SK-N-SH treated with all-trans-retinoic acid at 6 μM for 48 hours (cell line): ENCODE data around the gene DSE.

Experiments
- ATAC-seq: fragments of 200-7000 bp; cut with Tn5 transposase; 3 replicates; pipeline ENCODE4 v1.9.1; 2020; ENCODE audit warnings: mild to moderate bottlenecking, moderate library complexity
- ARNTL ChIP-seq: fragments of 450-650 bp; formaldehyde crosslinking; IDR thresholded peaks from 2 replicates; pipeline ENCODE4 v1.5.0; 2020; ENCODE audit warnings: low read depth, mild to moderate bottlenecking, moderate library complexity, borderline replicate concordance
- BACH2 ChIP-seq: fragments of 250-450 bp; sonication (Bioruptor Pico); IDR thresholded peaks from 2 replicates; pipeline ENCODE4 v1.9.0; 2021; ENCODE audit warnings: mild to moderate bottlenecking, borderline replicate concordance
- CSDC2 ChIP-seq: fragments of 250-450 bp; sonication (Bioruptor Pico); IDR thresholded peaks from 2 replicates; pipeline ENCODE4 v1.5.0; 2020; ENCODE audit warnings: mild to moderate bottlenecking, moderate library complexity
- ESRRG ChIP-seq: fragments of 250-450 bp; sonication (Bioruptor Pico); IDR thresholded peaks from 2 replicates; pipeline ENCODE4 v1.6.1; 2021; ENCODE audit warnings: mild to moderate bottlenecking
- GLIS3 ChIP-seq: fragments of 250-450 bp; sonication (Bioruptor Pico); IDR thresholded peaks from 2 replicates; pipeline ENCODE4 v1.5.0; 2020; ENCODE audit warnings: mild to moderate bottlenecking, moderate library complexity
- OSR1 ChIP-seq: fragments of 250-450 bp; sonication (Bioruptor Pico); IDR thresholded peaks from 2 replicates; pipeline ENCODE4 v1.8.0; 2022; ENCODE audit warnings: moderate library complexity, mild to moderate bottlenecking, inconsistent platforms
- RARB ChIP-seq: fragments of 250-450 bp; sonication (Bioruptor Pico); IDR thresholded peaks from 2 replicates; pipeline ENCODE4 v1.8.0; 2021; ENCODE audit warnings: mild to moderate bottlenecking, moderate library complexity
- SNAI2 ChIP-seq: fragments of 250-450 bp; sonication (Bioruptor Pico); IDR thresholded peaks from 2 replicates; pipeline ENCODE4 v1.5.0; 2020; ENCODE audit warnings: mild to moderate bottlenecking, moderate library complexity
- TCF4 ChIP-seq: fragments of 250-450 bp; sonication (Bioruptor Pico); IDR thresholded peaks from 2 replicates; pipeline ENCODE4 v1.8.0; 2021; ENCODE audit warnings: mild to moderate bottlenecking, moderate library complexity, borderline replicate concordance
- ZC3H10 ChIP-seq: fragments of 250-450 bp; sonication (Bioruptor Pico); IDR thresholded peaks from 2 replicates; pipeline ENCODE4 v1.5.1; 2021; ENCODE audit warnings: mild to moderate bottlenecking, moderate library complexity
- ZFP3 ChIP-seq: fragments of 250-450 bp; sonication (Bioruptor Pico); IDR thresholded peaks from 2 replicates; pipeline ENCODE4 v1.5.0; 2020; ENCODE audit warnings: mild to moderate bottlenecking, moderate library complexity
- ZFP30 ChIP-seq: fragments of 450-650 bp; formaldehyde crosslinking; IDR thresholded peaks from 2 replicates; pipeline ENCODE4 v1.5.0; 2022; ENCODE audit warnings: mild to moderate bottlenecking, moderate library complexity
- ZNF565 ChIP-seq: fragments of 450-650 bp; formaldehyde crosslinking; conservative IDR thresholded peaks from 2 replicates; pipeline ENCODE4 v1.5.0; 2020; ENCODE audit warnings: low read depth, mild to moderate bottlenecking, moderate library complexity
- ZNF8 ChIP-seq: fragments of 450-650 bp; formaldehyde crosslinking; IDR thresholded peaks from 2 replicates; pipeline ENCODE4 v1.5.0; 2020; ENCODE audit warnings: mild to moderate bottlenecking, moderate library complexity
- TF ChIP-seq, protein P1 (sequence below): fragments of 250-450 bp; sonication (Bioruptor Pico); IDR thresholded peaks from 2 replicates; pipeline ENCODE4 v1.5.0; 2020; ENCODE audit warnings: mild to moderate bottlenecking, moderate library complexity
- TF ChIP-seq, protein P2 (sequence below): fragments of 250-450 bp; sonication (Bioruptor Pico); IDR thresholded peaks from 2 replicates; pipeline ENCODE4 v1.8.0; 2020; ENCODE audit warnings: mild to moderate bottlenecking, moderate library complexity, borderline replicate concordance
- TF ChIP-seq, protein P3 (sequence below): fragments of 250-450 bp; sonication (Bioruptor Pico); IDR thresholded peaks from 2 replicates; pipeline ENCODE4 v1.5.1; 2020; ENCODE audit warnings: low read depth, mild to moderate bottlenecking, moderate library complexity
- TF ChIP-seq, protein P4 (sequence below): fragments of 250-450 bp; sonication (Bioruptor Pico); IDR thresholded peaks from 2 replicates; pipeline ENCODE4 v1.5.1; 2021; ENCODE audit warnings: mild to moderate bottlenecking, moderate library complexity
- TF ChIP-seq, protein P5 (sequence below): fragments of 250-450 bp; sonication (Bioruptor Pico); IDR thresholded peaks from 2 replicates; pipeline ENCODE4 v1.8.0; 2021; ENCODE audit warnings: low read depth, mild to moderate bottlenecking, moderate library complexity, borderline replicate concordance

The DSE gene

DNA sequence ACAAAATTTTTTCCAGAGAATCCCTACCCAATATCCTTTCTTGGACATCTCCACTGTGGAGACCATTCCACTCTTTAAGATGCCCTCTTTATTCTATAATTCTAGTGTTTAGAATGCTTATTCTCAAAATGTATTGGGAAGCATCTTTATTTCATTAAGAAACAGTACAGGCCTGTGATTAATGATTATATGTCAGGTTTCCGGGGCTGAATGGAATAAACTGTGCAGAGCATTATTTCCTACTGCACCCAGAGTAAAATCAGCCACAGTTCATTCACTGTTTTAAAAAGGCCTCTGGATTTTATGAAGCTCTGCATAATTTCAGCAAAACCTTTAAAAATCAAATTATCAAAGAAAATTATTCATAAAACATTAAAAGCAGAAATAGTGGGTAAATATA, 42.6 kb downstream of the DSE start:
- peak; percentile 65 for ATAC-seq
- TF ChIP-seq, protein P1, sequence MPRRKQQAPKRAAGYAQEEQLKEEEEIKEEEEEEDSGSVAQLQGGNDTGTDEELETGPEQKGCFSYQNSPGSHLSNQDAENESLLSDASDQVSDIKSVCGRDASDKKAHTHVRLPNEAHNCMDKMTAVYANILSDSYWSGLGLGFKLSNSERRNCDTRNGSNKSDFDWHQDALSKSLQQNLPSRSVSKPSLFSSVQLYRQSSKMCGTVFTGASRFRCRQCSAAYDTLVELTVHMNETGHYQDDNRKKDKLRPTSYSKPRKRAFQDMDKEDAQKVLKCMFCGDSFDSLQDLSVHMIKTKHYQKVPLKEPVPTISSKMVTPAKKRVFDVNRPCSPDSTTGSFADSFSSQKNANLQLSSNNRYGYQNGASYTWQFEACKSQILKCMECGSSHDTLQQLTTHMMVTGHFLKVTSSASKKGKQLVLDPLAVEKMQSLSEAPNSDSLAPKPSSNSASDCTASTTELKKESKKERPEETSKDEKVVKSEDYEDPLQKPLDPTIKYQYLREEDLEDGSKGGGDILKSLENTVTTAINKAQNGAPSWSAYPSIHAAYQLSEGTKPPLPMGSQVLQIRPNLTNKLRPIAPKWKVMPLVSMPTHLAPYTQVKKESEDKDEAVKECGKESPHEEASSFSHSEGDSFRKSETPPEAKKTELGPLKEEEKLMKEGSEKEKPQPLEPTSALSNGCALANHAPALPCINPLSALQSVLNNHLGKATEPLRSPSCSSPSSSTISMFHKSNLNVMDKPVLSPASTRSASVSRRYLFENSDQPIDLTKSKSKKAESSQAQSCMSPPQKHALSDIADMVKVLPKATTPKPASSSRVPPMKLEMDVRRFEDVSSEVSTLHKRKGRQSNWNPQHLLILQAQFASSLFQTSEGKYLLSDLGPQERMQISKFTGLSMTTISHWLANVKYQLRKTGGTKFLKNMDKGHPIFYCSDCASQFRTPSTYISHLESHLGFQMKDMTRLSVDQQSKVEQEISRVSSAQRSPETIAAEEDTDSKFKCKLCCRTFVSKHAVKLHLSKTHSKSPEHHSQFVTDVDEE (CRISPR knock-in tag): no peak
- TF ChIP-seq CSDC2 (CRISPR knock-in tag) (no peak), ARNTL (no peak), TCF4 (CRISPR knock-in tag) (peak; percentile 54; the same call in 1 of the 2 replicates), ZNF8 (CRISPR knock-in tag) (no peak), ESRRG (CRISPR knock-in tag) (no peak), GLIS3 (no peak)
- TF ChIP-seq, protein P2, sequence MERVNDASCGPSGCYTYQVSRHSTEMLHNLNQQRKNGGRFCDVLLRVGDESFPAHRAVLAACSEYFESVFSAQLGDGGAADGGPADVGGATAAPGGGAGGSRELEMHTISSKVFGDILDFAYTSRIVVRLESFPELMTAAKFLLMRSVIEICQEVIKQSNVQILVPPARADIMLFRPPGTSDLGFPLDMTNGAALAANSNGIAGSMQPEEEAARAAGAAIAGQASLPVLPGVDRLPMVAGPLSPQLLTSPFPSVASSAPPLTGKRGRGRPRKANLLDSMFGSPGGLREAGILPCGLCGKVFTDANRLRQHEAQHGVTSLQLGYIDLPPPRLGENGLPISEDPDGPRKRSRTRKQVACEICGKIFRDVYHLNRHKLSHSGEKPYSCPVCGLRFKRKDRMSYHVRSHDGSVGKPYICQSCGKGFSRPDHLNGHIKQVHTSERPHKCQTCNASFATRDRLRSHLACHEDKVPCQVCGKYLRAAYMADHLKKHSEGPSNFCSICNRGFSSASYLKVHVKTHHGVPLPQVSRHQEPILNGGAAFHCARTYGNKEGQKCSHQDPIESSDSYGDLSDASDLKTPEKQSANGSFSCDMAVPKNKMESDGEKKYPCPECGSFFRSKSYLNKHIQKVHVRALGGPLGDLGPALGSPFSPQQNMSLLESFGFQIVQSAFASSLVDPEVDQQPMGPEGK (CRISPR knock-in tag): no peak
- TF ChIP-seq, protein P3, sequence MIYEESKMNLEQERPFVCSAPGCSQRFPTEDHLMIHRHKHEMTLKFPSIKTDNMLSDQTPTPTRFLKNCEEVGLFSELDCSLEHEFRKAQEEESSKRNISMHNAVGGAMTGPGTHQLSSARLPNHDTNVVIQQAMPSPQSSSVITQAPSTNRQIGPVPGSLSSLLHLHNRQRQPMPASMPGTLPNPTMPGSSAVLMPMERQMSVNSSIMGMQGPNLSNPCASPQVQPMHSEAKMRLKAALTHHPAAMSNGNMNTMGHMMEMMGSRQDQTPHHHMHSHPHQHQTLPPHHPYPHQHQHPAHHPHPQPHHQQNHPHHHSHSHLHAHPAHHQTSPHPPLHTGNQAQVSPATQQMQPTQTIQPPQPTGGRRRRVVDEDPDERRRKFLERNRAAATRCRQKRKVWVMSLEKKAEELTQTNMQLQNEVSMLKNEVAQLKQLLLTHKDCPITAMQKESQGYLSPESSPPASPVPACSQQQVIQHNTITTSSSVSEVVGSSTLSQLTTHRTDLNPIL (CRISPR knock-in tag): no peak

DNA sequence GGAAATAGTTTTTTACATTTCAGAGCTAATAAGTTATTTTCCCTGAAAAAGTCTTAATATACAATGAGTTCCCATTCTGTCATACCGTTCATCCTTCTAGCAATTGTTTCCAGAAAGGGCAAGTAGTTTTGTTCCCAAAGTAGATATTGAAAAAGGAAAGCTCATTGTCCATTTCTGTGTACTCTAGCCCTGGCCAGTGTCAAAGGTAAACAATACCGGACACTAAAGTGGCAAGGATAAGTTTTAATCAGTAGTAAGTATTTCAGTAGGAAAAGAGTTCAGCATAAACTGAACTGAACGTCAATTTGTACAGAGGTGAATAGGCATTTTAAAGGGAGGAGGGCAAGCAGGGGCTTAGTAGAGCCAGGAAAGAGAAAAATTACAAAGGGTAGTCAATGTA, 46.9 kb downstream of the DSE start:
- no peak for ATAC-seq
- no peak for TF ChIP-seq TCF4 (CRISPR knock-in tag)
- TF ChIP-seq, protein P4, sequence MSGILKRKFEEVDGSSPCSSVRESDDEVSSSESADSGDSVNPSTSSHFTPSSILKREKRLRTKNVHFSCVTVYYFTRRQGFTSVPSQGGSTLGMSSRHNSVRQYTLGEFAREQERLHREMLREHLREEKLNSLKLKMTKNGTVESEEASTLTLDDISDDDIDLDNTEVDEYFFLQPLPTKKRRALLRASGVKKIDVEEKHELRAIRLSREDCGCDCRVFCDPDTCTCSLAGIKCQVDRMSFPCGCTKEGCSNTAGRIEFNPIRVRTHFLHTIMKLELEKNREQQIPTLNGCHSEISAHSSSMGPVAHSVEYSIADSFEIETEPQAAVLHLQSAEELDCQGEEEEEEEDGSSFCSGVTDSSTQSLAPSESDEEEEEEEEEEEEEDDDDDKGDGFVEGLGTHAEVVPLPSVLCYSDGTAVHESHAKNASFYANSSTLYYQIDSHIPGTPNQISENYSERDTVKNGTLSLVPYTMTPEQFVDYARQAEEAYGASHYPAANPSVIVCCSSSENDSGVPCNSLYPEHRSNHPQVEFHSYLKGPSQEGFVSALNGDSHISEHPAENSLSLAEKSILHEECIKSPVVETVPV (CRISPR knock-in tag): no peak
- no peak for TF ChIP-seq ZFP3 (CRISPR knock-in tag)
- TF ChIP-seq, protein P1 (CRISPR knock-in tag): no peak
- no peak for TF ChIP-seq GLIS3
- TF ChIP-seq ZNF565 (CRISPR knock-in tag): no peak
- no peak for TF ChIP-seq OSR1 (CRISPR knock-in tag)
- TF ChIP-seq ZFP30 (CRISPR knock-in tag): no peak
- TF ChIP-seq ARNTL: no peak
- no peak for TF ChIP-seq SNAI2
- no peak for TF ChIP-seq ZNF8 (CRISPR knock-in tag)

DNA sequence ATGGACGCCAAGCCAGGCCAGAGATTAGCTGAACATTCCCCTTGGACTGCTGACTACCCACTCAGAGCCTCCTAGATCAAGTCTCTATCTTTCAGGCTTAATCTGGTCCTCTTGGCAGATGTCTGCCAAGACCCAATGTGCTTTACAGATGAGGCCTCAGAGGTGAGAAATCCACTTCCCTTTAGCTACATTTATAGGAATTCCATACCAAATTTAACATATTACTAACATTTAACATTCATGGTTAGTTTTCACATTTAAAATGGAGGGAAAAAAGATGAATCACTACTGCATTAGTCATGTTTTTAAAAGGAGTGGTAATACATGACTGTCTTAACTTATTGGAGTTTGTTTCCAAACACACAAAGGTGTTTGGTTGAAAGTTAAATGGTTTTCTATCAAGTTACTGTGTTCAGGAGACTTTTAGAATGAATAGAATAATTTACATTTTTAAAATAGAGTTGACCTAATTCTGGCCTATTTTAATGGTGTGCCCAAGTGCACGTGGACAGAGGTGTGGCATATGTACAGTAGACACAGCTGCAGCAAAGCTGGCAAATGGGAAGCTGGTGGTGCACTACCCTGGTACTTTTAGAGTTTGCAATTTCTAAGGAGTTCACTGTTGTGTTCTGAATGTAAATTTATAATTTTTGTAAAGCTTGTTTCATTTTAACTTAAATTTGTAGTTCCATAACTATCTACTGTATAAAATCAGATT, 48.5 kb downstream of the DSE start:
- no peak for ATAC-seq
- TF ChIP-seq ARNTL (no peak), ZC3H10 (CRISPR knock-in tag) (no peak), RARB (no peak), BACH2 (CRISPR knock-in tag) (no peak)
- TF ChIP-seq, protein P3 (CRISPR knock-in tag): no peak
- TF ChIP-seq, protein P5, sequence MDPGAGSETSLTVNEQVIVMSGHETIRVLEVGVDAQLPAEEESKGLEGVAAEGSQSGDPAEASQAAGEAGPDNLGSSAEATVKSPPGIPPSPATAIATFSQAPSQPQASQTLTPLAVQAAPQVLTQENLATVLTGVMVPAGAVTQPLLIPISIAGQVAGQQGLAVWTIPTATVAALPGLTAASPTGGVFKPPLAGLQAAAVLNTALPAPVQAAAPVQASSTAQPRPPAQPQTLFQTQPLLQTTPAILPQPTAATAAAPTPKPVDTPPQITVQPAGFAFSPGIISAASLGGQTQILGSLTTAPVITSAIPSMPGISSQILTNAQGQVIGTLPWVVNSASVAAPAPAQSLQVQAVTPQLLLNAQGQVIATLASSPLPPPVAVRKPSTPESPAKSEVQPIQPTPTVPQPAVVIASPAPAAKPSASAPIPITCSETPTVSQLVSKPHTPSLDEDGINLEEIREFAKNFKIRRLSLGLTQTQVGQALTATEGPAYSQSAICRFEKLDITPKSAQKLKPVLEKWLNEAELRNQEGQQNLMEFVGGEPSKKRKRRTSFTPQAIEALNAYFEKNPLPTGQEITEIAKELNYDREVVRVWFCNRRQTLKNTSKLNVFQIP (CRISPR knock-in tag): no peak
- TF ChIP-seq, protein P1 (CRISPR knock-in tag): no peak
